HG02973 (cell line): Measurements from ENCODE around the gene MDFI.

Experiments
- ATAC-seq: cut with Tn5 transposase; IDR thresholded peaks from one replicate; pipeline ENCODE4 v1.9.1; 2021; ENCODE audit warnings: moderate library complexity; ENCODE audit not compliant: unreplicated experiment

Gene MDFI

GRCh38 chr6:41638002-41638934 lies at the start of gene MDFI:
Gene MDFI, plus strand, starts transcription at chr6:41638468. Its CDS starts 282 bp downstream, at chr6:41638750.
- ATAC-seq = no peak

- no peak for ATAC-seq
These were observed 49.0 kb upstream of the MDFI start for GRCh38 chr6:41589223-41589622.

- no peak for ATAC-seq
These were observed 48.3 kb upstream of the MDFI start for GRCh38 chr6:41589636-41590622.

GRCh38 chr6:41591122-41591521 lies 47.1 kb upstream of the MDFI start:
- ATAC-seq = no peak

DNA sequence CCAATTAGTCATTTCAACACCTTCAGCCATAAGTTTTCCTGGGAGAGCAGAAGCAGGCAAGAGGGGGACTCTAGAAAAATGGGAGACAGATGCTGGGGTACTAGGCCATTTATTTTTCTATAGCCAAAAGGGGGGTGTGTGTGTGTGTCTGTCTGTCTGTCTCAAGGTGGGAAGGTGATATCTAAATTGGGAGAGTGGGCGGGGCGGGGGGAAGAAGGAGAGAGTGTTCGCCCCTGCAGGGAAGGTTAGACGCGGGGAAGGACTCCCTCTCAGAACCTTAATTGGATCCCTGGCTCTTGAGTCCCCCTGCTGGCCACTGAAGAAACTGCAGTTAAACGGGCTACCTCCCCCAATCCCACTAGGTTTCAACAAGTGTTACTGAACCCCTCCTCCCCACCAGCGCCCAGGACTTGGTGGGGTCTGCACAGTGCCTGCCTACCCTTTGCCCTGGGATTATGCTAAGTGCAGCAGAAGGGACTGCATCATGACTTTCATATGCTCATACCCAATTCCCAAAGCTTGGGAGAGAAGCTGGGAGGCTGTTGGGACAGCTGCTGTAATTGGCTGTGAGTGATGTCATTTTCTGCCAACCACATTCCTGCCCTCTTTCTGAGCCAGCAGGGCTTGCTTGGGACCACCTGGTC lies 46.3 kb upstream of the MDFI start:
- no peak for ATAC-seq

GRCh38 chr6:41593406-41593805 lies 44.9 kb upstream of the MDFI start:
- ATAC-seq = no peak

DNA sequence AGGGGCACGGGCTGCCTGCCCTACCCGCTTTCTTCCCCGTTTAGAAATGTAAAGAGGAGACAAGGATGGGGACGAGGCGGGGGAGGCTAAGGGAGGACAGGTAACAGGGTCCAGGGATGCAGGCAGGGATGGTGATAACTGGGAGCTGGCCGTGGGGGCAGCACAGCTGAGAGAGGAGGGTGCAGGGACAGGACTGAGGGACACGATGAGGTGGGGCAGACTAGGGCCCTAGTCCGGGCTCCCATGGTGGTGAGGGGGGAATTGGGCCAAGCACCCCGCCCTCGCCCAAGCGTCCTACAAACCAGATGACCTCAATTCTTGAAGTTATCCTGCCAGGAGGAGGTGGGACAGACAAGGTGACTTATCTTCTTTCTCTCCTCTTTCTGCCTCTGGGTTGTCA lies 44.4 kb upstream of the MDFI start:
- no peak for ATAC-seq

GRCh38 chr6:41594326-41594725 lies 43.9 kb upstream of the MDFI start:
- no peak for ATAC-seq

DNA sequence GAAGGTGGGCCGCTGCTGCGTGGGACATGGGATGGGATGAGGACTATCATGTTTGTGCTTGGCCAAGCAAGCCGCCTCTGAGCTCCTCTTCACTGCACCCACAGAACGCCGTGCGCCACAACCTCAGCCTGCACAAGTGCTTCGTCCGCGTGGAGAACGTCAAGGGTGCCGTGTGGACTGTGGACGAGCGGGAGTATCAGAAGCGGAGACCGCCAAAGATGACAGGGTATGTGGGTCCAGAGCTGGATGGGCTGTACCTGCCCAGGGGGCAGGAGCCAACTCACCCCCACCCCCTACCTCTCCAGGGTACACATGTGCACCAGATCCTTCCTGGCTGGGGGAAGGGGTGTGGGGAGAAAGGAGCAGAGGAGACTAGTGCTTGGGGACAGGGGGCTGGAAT lies 43.5 kb upstream of the MDFI start:
- no peak for ATAC-seq

GRCh38 chr6:41595166-41595565 lies 43.1 kb upstream of the MDFI start:
- no peak for ATAC-seq

DNA sequence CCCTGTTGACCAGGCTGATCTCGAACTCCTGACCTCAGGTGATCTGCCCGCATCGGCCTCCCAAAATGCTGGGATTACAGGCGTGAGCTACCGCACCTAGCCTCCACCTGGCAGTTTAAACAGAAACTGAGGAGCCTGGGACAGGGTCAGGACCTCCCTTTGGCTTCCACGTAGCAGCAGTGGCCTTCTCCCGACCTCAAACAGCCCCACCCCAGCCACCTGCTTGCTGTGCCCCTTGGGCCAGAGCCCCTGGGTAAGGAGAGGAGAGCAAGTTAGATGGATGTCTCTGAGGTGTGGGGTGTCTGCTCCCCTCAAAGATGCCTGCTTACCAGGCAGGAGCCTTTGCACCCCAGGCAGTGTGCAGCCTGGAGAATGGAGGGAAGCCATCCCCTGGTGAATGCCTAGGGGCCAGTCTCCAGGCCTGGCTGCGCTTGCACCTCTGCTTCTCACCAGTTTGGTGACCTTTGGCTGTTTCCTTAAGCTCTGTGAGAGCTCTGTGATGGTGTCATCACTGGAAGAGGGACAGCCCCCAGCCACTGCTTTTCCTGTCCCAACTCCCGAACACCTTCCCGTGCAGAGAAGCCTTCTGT lies 42.1 kb upstream of the MDFI start:
- no peak for ATAC-seq

DNA sequence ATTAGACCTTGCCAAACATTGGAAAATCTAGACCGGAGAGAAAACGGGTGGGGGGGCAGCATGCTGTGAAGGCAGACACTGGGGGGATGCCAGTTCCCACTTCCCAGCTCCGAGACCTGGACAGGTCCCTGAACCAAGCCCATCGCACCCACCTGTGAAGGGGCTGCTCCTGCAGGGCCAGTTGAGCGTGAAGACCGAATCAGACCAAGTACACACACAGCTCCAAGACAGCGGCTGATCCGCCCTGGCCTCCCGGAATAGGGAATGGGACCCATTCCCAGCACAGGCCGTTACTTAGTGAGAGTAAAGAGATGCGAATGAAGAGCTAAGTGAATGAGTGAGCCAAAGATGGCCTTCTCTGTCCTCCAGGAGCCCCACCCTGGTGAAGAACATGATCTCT lies 41.5 kb upstream of the MDFI start:
- ATAC-seq = no peak

DNA sequence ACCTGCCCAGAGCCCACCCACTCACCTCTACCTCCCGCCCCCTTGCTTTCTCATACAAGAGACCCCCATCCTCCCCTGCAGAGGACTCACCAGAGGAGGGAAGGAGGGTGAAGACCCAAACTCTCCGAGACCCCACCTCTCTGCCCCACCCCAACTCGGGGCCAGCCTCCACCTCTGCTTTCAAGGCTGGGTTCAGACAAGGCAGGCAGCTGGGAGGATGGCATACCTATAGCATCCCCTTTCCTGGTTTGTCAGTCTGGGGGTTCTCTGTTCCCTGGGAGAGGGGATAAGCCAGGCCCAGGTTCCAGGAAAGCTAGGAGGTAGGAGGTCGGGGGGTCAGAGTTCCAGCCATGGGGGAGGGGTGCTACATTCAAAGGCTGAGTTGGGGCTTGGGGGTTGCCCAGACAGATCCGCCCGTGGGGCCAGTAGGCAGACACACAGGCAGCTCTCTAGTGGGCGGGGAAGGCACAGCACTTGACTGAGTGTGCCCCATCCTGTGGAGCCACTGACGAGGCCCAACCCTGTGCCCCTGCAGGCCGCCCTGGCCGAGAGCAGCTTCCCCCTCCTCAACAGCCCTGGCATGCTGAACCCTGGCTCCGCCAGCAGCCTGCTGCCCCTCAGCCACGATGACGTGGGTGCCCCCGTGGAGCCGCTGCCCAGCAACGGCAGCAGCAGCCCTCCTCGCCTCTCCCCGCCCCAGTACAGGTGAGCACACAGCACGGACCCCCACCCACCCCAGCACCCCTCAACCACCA lies 40.8 kb upstream of the MDFI start:
- no peak for ATAC-seq

DNA sequence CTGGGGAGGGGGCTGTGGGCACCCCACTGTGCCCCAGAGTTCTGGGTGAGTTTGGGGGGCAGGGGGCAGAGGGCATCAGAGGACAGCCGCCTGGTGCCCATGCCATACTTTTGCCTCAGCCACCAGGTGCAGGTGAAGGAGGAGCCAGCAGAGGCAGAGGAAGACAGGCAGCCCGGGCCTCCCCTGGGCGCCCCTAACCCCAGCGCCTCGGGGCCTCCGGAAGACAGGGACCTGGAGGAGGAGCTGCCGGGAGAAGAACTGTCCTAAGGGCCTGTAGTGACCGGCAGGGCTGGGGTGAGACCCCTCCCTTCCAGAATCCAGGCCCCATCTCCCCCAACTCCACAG lies 39.6 kb upstream of the MDFI start:
- ATAC-seq = no peak

- no peak for ATAC-seq
These were observed 39.0 kb upstream of the MDFI start for GRCh38 chr6:41599015-41599851.

DNA sequence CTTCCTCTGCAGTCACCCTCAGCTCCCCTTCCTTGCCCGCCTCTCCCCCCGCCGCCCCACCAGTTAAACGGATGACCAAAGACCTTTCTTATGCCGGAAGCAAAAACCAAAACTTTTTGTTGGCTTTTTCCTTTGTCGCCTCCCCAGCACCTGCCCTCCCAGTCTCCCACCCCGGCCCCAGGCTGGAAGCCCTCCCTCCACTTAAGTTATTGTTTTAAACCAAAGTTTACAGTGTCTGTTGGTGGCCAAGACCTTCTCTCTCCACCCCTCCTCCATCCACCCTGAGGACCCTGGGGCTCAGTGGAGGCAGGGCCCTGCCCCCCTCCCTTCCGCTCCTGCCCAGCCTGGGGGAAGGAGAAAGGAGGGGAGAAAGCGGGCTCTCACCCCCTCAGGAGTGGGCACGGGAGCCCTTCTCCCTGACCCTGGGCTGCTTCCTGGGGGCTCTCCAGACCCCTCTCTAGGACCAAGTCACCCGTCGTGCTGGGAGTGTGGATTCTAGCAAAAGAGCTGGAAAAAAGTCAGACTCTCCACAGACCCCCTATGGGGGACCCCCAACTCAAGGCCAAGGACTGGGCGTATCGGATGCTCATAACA lies 38.3 kb upstream of the MDFI start:
- no peak for ATAC-seq

- no peak for ATAC-seq
These were observed 37.6 kb upstream of the MDFI start for GRCh38 chr6:41600499-41601247.

DNA sequence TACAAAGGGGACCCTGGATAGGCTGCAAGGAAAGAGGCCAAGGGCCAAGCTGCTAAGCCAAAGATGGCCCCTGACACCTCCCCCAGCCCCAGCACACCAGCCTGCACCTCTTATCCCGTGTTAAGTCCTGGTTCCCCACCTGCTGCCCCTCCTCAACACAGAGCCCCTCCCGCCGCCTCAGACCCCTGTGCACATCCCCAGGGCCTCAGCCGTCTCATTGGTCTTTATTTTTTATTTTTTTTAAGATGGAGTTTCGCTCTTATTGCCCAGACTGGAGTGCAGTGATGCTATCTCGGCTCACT lies 37.1 kb upstream of the MDFI start:
- ATAC-seq = no peak

DNA sequence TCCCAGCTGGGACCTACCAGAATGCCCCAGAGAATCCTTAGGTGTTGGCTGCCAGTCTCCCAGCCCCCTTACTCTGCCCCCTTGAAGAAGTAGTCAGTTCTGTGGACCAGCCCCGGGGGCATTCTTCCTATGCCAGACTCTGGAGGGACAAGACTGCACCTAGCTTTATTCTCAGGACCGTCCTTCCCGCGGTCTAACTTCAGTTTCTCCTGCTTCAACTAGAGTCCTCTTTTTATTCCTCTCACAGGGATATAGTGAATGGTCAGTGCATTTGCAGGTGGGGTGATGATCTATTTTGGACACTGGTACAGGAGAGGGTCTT lies 35.9 kb upstream of the MDFI start:
- ATAC-seq = no peak
